22Rv1 (cell line): ENCODE data around the gene UXS1.

Experiments used
- H3K27ac ChIP-seq: fragments of 450-650 bp; 2 replicates; pipeline ENCODE4 v1.5.1; 2017
- ZFX ChIP-seq: fragments of 450-650 bp; IDR thresholded peaks from 2 replicates; pipeline ENCODE4 v1.6.1; 2017; ENCODE audit warnings: antibody characterized with exemption, borderline replicate concordance
- TF ChIP-seq, protein P1 (sequence below): fragments of 450-650 bp; IDR thresholded peaks from 2 replicates; pipeline ENCODE4 v1.5.1; 2017; ENCODE audit warnings: mild to moderate bottlenecking

Gene UXS1

DNA sequence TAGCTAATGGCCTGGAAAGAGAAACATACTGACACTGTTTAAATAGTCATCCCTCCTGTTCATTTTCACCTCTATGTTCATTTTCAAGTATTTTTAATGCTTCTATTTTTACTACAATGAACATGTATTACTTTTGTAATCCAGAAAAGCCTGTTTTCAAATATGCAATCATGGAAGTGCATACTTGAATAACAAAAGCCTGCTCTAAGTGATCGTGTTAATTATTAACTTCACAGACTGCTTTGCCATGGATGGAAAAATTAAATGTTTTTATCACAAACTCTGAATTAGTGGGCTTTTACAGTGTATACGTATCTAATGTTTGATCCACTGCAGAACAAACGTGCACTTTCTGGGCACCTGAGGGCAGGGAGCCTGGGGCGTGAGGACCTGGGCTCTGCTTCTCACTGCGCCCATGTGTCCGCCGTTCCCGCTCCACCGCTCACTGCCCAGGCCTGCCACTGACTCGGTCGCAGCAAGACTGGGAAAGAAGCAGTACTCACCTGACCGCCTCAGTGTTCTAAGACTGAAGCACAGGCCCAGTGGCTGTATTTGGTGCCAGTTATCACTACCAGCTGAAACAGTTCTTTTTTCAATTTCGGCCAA lies 80.6 kb downstream of the UXS1 start:
- H3K27ac ChIP-seq = peak overlapping the region; percentile 25; the same call in 1 of the 2 replicates
- TF ChIP-seq ZFX = no peak
- TF ChIP-seq, protein P1, sequence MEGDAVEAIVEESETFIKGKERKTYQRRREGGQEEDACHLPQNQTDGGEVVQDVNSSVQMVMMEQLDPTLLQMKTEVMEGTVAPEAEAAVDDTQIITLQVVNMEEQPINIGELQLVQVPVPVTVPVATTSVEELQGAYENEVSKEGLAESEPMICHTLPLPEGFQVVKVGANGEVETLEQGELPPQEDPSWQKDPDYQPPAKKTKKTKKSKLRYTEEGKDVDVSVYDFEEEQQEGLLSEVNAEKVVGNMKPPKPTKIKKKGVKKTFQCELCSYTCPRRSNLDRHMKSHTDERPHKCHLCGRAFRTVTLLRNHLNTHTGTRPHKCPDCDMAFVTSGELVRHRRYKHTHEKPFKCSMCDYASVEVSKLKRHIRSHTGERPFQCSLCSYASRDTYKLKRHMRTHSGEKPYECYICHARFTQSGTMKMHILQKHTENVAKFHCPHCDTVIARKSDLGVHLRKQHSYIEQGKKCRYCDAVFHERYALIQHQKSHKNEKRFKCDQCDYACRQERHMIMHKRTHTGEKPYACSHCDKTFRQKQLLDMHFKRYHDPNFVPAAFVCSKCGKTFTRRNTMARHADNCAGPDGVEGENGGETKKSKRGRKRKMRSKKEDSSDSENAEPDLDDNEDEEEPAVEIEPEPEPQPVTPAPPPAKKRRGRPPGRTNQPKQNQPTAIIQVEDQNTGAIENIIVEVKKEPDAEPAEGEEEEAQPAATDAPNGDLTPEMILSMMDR = no peak

DNA sequence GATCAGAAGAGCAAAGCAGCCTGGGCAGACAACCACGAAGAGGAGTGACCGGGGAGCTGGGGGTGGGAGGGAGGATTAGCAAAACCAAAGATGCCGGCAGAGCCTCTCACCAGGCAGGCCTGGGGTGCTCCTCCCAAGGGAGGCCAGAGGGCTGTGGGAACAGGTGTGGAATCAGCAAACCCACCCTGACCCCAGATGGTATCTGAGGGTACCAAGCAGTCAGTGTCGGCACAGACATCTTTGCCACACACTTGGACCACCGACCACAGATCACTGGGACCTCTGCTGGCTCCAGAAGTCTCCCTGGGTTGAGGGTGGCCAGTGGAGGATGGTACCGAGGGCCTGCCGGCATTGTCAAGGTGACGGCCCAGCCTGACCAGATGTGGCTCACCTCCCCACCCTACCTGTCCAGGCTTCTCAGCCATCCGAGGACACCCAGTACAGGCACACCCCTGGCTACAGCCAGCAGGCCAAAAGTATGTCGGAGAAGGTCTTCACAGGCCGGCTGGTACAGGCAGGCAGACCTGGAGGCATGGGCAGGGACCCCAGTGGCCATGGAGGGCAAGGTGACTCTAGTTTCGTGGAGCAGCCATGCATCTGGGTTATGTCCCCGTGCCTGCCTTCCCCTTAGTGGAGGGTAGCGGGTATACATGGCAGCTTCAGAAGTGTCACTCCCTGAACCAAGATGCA lies 82.1 kb downstream of the UXS1 start:
- H3K27ac ChIP-seq = no peak overlapping the region
- TF ChIP-seq, protein P1 = no peak
- TF ChIP-seq ZFX = no peak

DNA sequence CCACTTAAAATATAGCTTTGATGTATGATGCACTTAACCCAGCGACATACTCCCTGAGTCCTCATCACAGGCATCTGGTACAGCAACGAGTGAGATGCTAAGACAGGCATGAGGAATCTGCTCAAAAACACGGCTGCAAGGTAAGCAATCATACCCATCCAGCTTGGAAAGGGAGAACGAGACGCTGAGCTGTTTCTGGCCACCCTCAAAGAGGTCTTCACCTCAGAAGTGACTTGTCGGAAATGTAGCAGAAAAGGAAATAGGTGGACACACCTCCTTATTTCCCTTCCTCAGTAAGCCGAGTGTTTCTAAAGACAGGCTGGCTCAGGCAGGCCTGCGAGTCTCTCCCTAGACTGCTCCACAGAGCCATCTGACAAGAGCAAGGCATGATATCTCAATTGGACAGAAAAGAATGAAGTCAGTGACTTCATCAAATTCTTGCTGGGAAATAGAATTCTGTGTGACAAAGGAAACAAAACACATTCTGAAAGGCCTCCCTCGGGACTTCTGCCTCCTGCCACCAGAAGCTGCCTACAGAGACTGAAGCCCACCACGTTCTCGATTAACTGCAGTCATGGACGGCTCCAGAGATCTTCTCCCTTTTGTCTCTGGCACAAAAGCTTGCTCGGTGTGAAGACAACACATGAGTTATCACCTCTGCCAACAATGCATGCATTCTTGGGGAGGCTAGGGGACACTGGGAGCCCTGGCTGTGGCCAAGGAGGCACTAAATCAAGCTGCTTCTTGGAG lies 84.3 kb downstream of the UXS1 start:
- H3K27ac ChIP-seq = no peak overlapping the region
- TF ChIP-seq ZFX = no peak
- TF ChIP-seq, protein P1 = no peak

DNA sequence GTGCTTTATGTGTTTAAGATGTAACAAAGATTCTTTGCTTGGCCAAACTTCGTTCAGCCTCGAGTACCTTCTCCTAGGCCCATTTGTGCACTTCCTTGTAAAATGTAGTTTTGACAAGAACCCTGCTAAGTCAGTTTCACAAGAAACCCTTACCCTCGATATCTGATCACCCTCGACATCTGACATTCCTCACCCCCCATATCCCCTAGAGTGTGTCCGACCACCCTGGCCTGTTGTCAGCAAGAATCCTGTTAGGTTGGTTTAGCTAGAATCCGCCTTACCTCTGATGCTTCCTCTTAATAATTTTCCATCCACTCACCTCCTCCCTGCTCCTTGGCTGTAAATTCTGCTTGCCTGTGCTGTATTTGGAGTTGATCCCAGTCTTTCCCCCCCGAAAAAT lies 85.3 kb downstream of the UXS1 start:
- H3K27ac ChIP-seq = no peak overlapping the region
- TF ChIP-seq ZFX = no peak
- TF ChIP-seq, protein P1 = no peak

DNA sequence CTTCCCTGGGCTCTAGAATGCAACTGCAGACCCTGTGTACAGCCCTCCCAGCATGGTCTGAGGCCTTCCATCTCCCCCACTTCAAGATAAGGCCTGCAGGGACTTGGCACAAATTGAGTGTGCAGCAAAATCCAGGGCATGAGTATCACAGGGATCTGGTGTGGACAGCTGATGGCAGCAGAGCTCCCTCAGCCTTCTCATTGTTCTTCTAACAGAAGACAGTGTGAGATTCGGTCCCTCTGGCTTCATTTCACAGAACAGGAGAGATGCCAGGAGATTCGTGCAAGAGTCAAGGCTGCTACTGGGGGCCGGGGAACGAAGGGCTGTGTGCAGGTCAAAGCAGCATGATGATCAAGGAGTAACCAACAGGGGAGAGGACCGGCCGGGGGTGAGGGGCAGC lies 85.8 kb downstream of the UXS1 start:
- H3K27ac ChIP-seq = no peak overlapping the region

DNA sequence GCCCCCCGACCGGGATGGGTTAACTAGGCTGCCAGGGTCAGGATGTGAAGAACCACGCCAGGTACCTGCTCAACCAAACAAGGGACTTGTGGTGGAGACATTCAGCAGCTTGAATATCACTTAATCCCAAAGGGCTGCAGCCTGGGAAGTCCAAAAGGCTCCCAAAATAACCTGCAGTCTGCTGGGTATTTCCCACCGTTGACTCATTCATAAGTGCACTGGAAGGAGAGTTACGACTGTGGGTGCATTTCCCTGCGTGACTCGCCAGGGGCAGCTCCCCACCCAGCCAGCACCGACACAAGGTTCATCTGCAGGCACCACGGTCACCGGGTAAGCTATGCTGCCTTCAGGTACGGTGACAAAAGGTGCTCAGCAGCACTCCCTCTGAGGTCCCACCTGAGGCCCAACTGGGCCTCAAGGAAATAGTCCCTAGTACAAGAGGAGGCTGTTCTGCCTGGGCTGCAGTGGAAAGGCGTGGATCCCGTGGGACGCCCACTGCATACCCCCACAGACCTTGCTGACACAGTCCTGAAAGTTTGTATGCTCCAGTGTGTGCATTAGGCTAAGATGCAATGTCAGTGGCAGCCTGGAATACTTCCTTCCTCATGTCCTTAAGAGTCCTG lies 86.5 kb downstream of the UXS1 start:
- H3K27ac ChIP-seq = no peak overlapping the region
- TF ChIP-seq, protein P1 = no peak
- TF ChIP-seq ZFX = no peak

More for the DNA sequence above, 85.8 kb downstream of the UXS1 start:
- TF ChIP-seq, protein P1 = no peak
- TF ChIP-seq ZFX = no peak
